PC-9 (cell line): Measurements from ENCODE around the gene IFT88. TPM values are rescaled to one million over a fixed set of nuclear protein-coding genes. Genes with fewer than 3 reads are reported as not detected.

Experiments
- BruUV-seq: library from RNA; stranded (reverse); fragments of 400-500 nt; replicated peaks from 2 replicates; lab custom pipeline; 2021; lab: Mats Ljungman, UMichigan
- CTCF ChIA-PET: fragments of 300-600 bp; sonication (Branson Sonifier 250); formaldehyde crosslinking; loops from one replicate; lab custom pipeline; 2022; ENCODE audit warnings: antibody characterized with exemption; lab: Charles Lee
- POLR2A ChIA-PET: fragments of 300-600 bp; sonication (Branson Sonifier 250); formaldehyde crosslinking; loops from one replicate; lab custom pipeline; 2022; ENCODE audit warnings: antibody characterized with exemption; ENCODE audit not compliant: unreplicated experiment; lab: Charles Lee
- DNase-seq, 2 experiments: peaks; one replicate each; pipeline versions ENCODE4 v3.0.0 to v3.0.0-alpha.2; 2015 to 2022; ENCODE audit warnings: mixed read lengths in 1 of 2
- H2AFZ ChIP-seq: fragments of 200-600 bp; sonication (generic); 2 replicates; pipeline ENCODE4 v1.8.1; 2017; ENCODE audit warnings: antibody characterized with exemption
- H3F3A ChIP-seq: fragments of 200-600 bp; sonication (generic); 2 replicates; pipeline ENCODE4 v1.8.1; 2017; ENCODE audit warnings: antibody characterized with exemption, mild to moderate bottlenecking, low read depth; ENCODE audit not compliant: insufficient read depth
- H3K27ac ChIP-seq: fragments of 200-600 bp; sonication (generic); 2 replicates; pipeline ENCODE4 v1.6.1; 2016; ENCODE audit warnings: mixed run types
- H3K27me3 ChIP-seq: fragments of 200-600 bp; sonication (generic); 2 replicates; pipeline ENCODE4 v1.6.1; 2016; ENCODE audit warnings: low read depth, mixed run types; ENCODE audit not compliant: insufficient read depth
- H3K36me3 ChIP-seq: fragments of 200-600 bp; sonication (generic); 2 replicates; pipeline ENCODE4 v1.6.1; 2016; ENCODE audit warnings: low read depth, mixed run types
- H3K4me1 ChIP-seq: fragments of 200-600 bp; sonication (generic); replicated peaks from 2 replicates; pipeline ENCODE4 v1.6.1; 2016; ENCODE audit warnings: mixed run types; ENCODE audit not compliant: insufficient read depth
- H3K4me2 ChIP-seq: fragments of 200-600 bp; sonication (generic); 2 replicates; pipeline ENCODE4 v1.6.1; 2017; ENCODE audit warnings: mixed run types
- H3K4me3 ChIP-seq: fragments of 200-600 bp; sonication (generic); 2 replicates; pipeline ENCODE4 v1.6.1; 2016; ENCODE audit warnings: mixed run types
- H3K79me2 ChIP-seq: fragments of 200-600 bp; sonication (generic); 2 replicates; pipeline ENCODE4 v1.6.1; 2017; ENCODE audit warnings: low read depth, mixed run types
- H3K9me2 ChIP-seq: fragments of 200-600 bp; sonication (generic); 2 replicates; pipeline ENCODE4 v1.8.1; 2017; ENCODE audit warnings: mild to moderate bottlenecking; ENCODE audit not compliant: insufficient read depth
- H3K9me3 ChIP-seq: fragments of 200-600 bp; sonication (generic); 2 replicates; pipeline ENCODE4 v1.8.1; 2016; ENCODE audit warnings: low read depth; ENCODE audit not compliant: insufficient read depth
- H4K20me1 ChIP-seq: fragments of 200-600 bp; sonication (generic); 2 replicates; pipeline ENCODE4 v1.8.1; 2017; ENCODE audit not compliant: insufficient read depth
- EZH2 ChIP-seq: fragments of 200-600 bp; sonication (generic); IDR thresholded peaks from 2 replicates; pipeline ENCODE4 v1.8.0; 2017; ENCODE audit warnings: antibody characterized with exemption, low read depth
- intact Hi-C: fragments of 100-400 bp; cut with micrococcal nuclease; formaldehyde crosslinking; loops from one replicate; pipeline ENCODE4 v1.10.0; 2022; ENCODE audit not compliant: unreplicated experiment
- total RNA-seq: library from RNA; stranded (reverse); gene quantifications from 2 replicates; pipeline ENCODE4 v1.2.3, GENCODE V29; 2021
- TF ChIP-seq, protein P1 (sequence below): fragments of 200-600 bp; sonication (generic); conservative IDR thresholded peaks from 2 replicates; pipeline ENCODE4 v1.6.1; 2017; ENCODE audit warnings: mixed run types, antibody characterized with exemption, mild to moderate bottlenecking, moderate library complexity

Gene IFT88
- total RNA-seq, 1 experiment from 2014 or later = 11.7 TPM

DNA sequence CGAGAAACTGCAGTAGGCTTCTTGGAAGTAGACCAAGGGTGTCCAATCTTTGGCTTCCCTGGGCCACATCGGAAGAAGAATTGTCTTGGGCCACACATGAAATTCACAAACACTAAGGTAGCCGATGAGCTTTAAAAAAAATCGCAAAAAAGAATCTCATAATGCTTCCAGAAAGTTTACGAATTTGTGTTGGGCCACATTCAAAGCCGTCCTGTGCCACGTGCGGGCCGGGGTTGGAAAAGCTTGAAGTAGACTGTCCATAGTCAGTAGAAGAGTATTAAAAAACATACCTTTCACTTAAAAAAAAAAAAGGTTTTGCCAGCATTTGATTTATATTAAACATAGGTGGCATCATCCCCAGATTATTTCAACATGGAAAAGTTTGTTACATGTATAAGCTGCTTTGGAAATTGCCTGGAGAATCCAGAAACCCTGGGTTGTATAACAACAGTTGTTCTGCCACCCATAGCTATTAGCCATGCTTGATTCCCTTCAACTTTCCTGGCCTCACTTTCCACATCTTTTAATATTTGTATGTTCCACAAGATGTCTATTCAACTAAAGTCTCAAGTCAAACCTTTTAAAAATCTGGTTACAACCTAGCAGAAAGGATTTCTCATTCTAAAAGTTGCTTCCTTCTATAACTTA is 1.0 kb downstream of the IFT88 start:
- Histone ChIP-seq H3K27me3 (no peaks in the 10 kb centered on the region), H4K20me1 (no peaks in the 10 kb centered on the region), H3K4me2 (peak overlapping the region; percentile 81), H3K9me2 (no peaks in the 10 kb centered on the region), H3F3A (peaks cover 26% of the 10 kb centered on the region), H3K4me1 (peaks cover 12% of the 10 kb centered on the region), H3K9me3 (peaks cover 14% of the 10 kb centered on the region), H2AFZ (peak overlapping the region; percentile 85), H3K4me3 (peak overlapping the region; percentile 66), H3K79me2 (peaks cover 14% of the 10 kb centered on the region), H3K36me3 (no peaks in the 10 kb centered on the region), H3K27ac (peak overlapping the region; percentile 83)
- ChIA-PET CTCF (interaction anchor here (0.5 to 0.6 kb wide), 2 partner anchors 12 to 371 kb away, joined by 4 to 10 read pairs; no protein-coding TSS in a partner anchor), POLR2A (interaction anchor here (0.6 kb wide), 1 partner anchor 598 kb away, joined by 18 read pairs; no protein-coding TSS in a partner anchor)
- intact Hi-C loops = loop anchor here (2.0 kb wide), 1 partner anchor 41 kb away; no protein-coding TSS in a partner anchor
- TF ChIP-seq, protein P1, sequence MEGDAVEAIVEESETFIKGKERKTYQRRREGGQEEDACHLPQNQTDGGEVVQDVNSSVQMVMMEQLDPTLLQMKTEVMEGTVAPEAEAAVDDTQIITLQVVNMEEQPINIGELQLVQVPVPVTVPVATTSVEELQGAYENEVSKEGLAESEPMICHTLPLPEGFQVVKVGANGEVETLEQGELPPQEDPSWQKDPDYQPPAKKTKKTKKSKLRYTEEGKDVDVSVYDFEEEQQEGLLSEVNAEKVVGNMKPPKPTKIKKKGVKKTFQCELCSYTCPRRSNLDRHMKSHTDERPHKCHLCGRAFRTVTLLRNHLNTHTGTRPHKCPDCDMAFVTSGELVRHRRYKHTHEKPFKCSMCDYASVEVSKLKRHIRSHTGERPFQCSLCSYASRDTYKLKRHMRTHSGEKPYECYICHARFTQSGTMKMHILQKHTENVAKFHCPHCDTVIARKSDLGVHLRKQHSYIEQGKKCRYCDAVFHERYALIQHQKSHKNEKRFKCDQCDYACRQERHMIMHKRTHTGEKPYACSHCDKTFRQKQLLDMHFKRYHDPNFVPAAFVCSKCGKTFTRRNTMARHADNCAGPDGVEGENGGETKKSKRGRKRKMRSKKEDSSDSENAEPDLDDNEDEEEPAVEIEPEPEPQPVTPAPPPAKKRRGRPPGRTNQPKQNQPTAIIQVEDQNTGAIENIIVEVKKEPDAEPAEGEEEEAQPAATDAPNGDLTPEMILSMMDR = no peak
- TF ChIP-seq EZH2 = no peak
- BruUV-seq = TSS peak; percentile 81
- DNase-seq = no peak

DNA sequence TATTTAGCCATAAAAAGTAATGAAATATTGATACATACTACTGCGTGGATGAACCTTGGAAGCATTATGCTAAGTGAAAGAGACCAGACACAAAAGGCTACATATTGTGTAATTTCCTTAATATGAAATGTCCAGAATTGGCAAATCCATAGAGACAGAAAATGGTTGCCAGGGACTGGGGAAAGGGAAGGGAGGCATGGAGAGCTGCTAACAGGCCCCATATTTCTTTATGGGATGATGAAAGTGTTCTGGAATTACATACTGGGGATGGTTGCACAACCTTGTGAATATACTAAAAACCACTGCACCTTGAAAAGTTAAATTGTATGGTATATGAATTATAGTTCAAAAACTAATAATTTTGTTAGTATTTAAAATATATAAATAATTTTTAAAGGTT is 3.6 kb downstream of the IFT88 start:
- DNase-seq = no peak
- Histone ChIP-seq H3K4me2 (no peak overlapping the region), H3K36me3 (peaks cover 6% of the 10 kb centered on the region), H2AFZ (no peak overlapping the region), H3K27me3 (no peaks in the 10 kb centered on the region), H3K4me3 (no peak overlapping the region), H3F3A (peaks cover 21% of the 10 kb centered on the region), H3K27ac (no peak overlapping the region), H3K4me1 (peaks cover 12% of the 10 kb centered on the region), H3K9me3 (0 out of 2 replicates have a peak, but pooled peaks cover 3% of the 10 kb centered on the region), H3K79me2 (peaks cover 14% of the 10 kb centered on the region), H4K20me1 (no peaks in the 10 kb centered on the region), H3K9me2 (no peaks in the 10 kb centered on the region)
- TF ChIP-seq, protein P1 = no peak
- no peak for TF ChIP-seq EZH2
- ChIA-PET CTCF (no interaction called here), POLR2A (no interaction called here)
- intact Hi-C loops = no loop called here
- BruUV-seq = no TSS peak

DNA sequence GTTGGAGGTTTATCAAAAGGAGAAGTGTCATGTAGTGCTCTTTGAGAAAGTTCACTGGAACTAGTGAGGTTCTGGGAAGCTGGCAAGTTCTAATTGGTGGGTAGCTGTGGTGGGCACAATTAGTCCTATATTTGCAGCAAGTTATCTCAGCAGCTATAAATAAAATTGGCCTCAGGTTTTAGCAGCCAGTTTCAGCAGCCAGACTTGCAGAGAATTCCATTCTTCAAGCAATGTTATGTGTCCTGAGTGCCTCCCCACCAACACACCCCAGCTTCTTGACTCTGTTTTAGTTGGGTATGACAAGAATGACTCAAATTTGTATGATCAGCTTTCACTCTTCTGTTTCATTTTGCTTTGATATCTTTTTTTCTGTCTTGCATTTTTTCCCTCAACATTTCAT is 4.7 kb downstream of the IFT88 start:
- peaks cover 6% of the 10 kb centered on the region for H3K36me3 ChIP-seq
- TF ChIP-seq, protein P1 = no peak
- no peak for TF ChIP-seq EZH2
- peaks cover 14% of the 10 kb centered on the region for H3F3A ChIP-seq
- BruUV-seq = no TSS peak
- no peaks in the 10 kb centered on the region for H4K20me1 ChIP-seq
- no peaks in the 10 kb centered on the region; the same call in 1 of the 2 replicates for H3K9me3 ChIP-seq
- H3K9me2 ChIP-seq = no peaks in the 10 kb centered on the region
- peaks cover 12% of the 10 kb centered on the region for H3K4me1 ChIP-seq
- no peaks in the 10 kb centered on the region for H3K27me3 ChIP-seq
- H3K27ac ChIP-seq = no peak overlapping the region
- H3K4me2 ChIP-seq = no peak overlapping the region
- intact Hi-C loops = no loop called here
- ChIA-PET CTCF (no interaction called here), POLR2A (no interaction called here)
- H3K79me2 ChIP-seq = peaks cover 14% of the 10 kb centered on the region
- DNase-seq = no peak
- H3K4me3 ChIP-seq = no peak overlapping the region
- no peak overlapping the region for H2AFZ ChIP-seq
